ENCODE data around the gene ZNF358. TPM values are rescaled to one million over a fixed set of nuclear protein-coding genes. Genes with fewer than 3 reads are reported as not detected.

ZNF358 gene
- total and polyA plus RNA-seq, 10 of the 15 experiments (the other 5 are each of a cell fraction or from before 2014, with no cell fraction given) = 0.09 to 6.3 (median 1.9) TPM; not detected in 1

GRCh38 chr19:7534531-7535046, 18.7 kb downstream of the ZNF358 start (continued):
- TF ChIP-seq PRDM15 (CRISPR knock-in tag; IDR thresholded peaks at IDR 0.05) = no peak
- TF ChIP-seq ZNF217 (IDR thresholded peaks at IDR 0.05) = no peak
- no peak for TF ChIP-seq MTA3 (IDR thresholded peaks at IDR 0.05; ENCODE audit: borderline replicate concordance, low read length)
- no peak for TF ChIP-seq NBN (IDR thresholded peaks at IDR 0.05)
- TF ChIP-seq ZBTB40 (IDR thresholded peaks at IDR 0.05; ENCODE audit: borderline replicate concordance) = no peak
- TF ChIP-seq YBX1 (IDR thresholded peaks at IDR 0.05) = no peak
- peak; percentile 46 for TF ChIP-seq NR2C1 (IDR thresholded peaks at IDR 0.05)
- TF ChIP-seq SREBF1 (IDR thresholded peaks at IDR 0.05; ENCODE audit: low read length) = no peak
- TF ChIP-seq YY1 (IDR thresholded peaks at IDR 0.05; ENCODE audit: low read depth, low read length) = peak; percentile 77
- no peak for TF ChIP-seq FOXM1 (IDR thresholded peaks at IDR 0.05; ENCODE audit: low read depth, low read length)
- no peak for TF ChIP-seq SUPT20H (IDR thresholded peaks at IDR 0.05; ENCODE audit: borderline replicate concordance, control insufficient read depth, low read depth, low read length)
- no peak for TF ChIP-seq STAT1 (conservative IDR thresholded peaks at IDR 0.05)
- no peak for TF ChIP-seq POU2F2 (IDR thresholded peaks at IDR 0.05; ENCODE audit: borderline replicate concordance, low read depth, low read length)
- no peak for TF ChIP-seq ZBTB33 (IDR thresholded peaks at IDR 0.05)
- no peak for TF ChIP-seq TCF3 (IDR thresholded peaks at IDR 0.05; ENCODE audit: borderline replicate concordance, insufficient read depth, low read depth, low read length)
- no peak for TF ChIP-seq NFIC (IDR thresholded peaks at IDR 0.05; ENCODE audit: low read depth, low read length)
- TF ChIP-seq IKZF2 (IDR thresholded peaks at IDR 0.05) = peak; percentile 40 to 65; a peak in 1 of 4 replicates
- no peak for TF ChIP-seq MLLT1 (IDR thresholded peaks at IDR 0.05)
- TF ChIP-seq ELK1 (IDR thresholded peaks at IDR 0.05; ENCODE audit: low read depth, low read length) = no peak

All from GM12878 (cell line).